Endodermal cell (in vitro differentiated cells): Measurements from ENCODE around the gene TRABD2B. TPM values are rescaled to one million over a fixed set of nuclear protein-coding genes. Genes with fewer than 3 reads are reported as not detected.

Source experiments
- DNase-seq: peaks from one replicate; pipeline ENCODE4 v3.0.0-alpha.2; 2017
- H3K27ac ChIP-seq: 2 replicates; pipeline ENCODE4 v1.5.1; 2013; ENCODE audit warnings: mild to moderate bottlenecking, low read depth, low read length, moderate library complexity
- H3K27me3 ChIP-seq: 2 replicates; pipeline ENCODE4 v1.6.1; 2013; ENCODE audit warnings: mild to moderate bottlenecking, low read length, moderate library complexity; ENCODE audit not compliant: insufficient read depth, control insufficient read depth, poor library complexity, severe bottlenecking
- H3K36me3 ChIP-seq: 2 replicates; pipeline ENCODE4 v1.7.0; 2013; ENCODE audit warnings: mild to moderate bottlenecking, low read length, moderate library complexity; ENCODE audit not compliant: control insufficient read depth, insufficient read depth
- H3K4me1 ChIP-seq: one replicate; pipeline ENCODE4 v1.7.0; 2013; ENCODE audit warnings: low read length; ENCODE audit not compliant: control insufficient read depth, insufficient read depth
- H3K4me3 ChIP-seq: 2 replicates; pipeline ENCODE4 v1.5.1; 2013; ENCODE audit warnings: mild to moderate bottlenecking, low read length, moderate library complexity
- H3K9ac ChIP-seq: 2 replicates; pipeline ENCODE4 v1.6.1; 2013; ENCODE audit warnings: mild to moderate bottlenecking, low read length, moderate library complexity; ENCODE audit not compliant: poor library complexity, severe bottlenecking; ENCODE audit errors: extremely low read depth
- H3K9me3 ChIP-seq: 2 replicates; pipeline ENCODE4 v1.6.1; 2013; ENCODE audit warnings: mild to moderate bottlenecking, low read length, moderate library complexity; ENCODE audit not compliant: control insufficient read depth
- H3K27ac Mint-ChIP-seq: 2 replicates; pipeline ENCODE4 v1.8.0; 2020; ENCODE audit warnings: mixed read lengths
- H3K27me3 Mint-ChIP-seq: 2 replicates; pipeline ENCODE4 v1.8.0; 2021; ENCODE audit warnings: mild to moderate bottlenecking, mixed read lengths; ENCODE audit not compliant: insufficient read depth
- H3K36me3 Mint-ChIP-seq: 2 replicates; pipeline ENCODE4 v1.8.0; 2020; ENCODE audit warnings: low read depth, mixed read lengths
- H3K4me1 Mint-ChIP-seq: 2 replicates; pipeline ENCODE4 v1.8.0; 2020; ENCODE audit warnings: mixed read lengths
- H3K4me3 Mint-ChIP-seq: 2 replicates; pipeline ENCODE4 v1.8.0; 2020; ENCODE audit warnings: mild to moderate bottlenecking, moderate library complexity, mixed read lengths
- H3K9me3 Mint-ChIP-seq: 2 replicates; pipeline ENCODE4 v1.8.0; 2020; ENCODE audit warnings: mild to moderate bottlenecking, mixed read lengths
- CTCF ChIP-seq: fragments of 200-600 bp; sonication (generic); conservative IDR thresholded peaks from 2 replicates; pipeline ENCODE4 v1.5.0; 2021; ENCODE audit warnings: antibody characterized with exemption, mild to moderate bottlenecking
- WGBS, 2 experiments: methylation state at CpG; one replicate each; pipeline versions ENCODE4 v1.1.5 to v1.1.7; 2013; ENCODE audit warnings: missing lambda C conversion rate in 2 of 2, mixed read lengths in 1 of 2; ENCODE audit not compliant: insufficient coverage in 1 of 2, insufficient read length in 1 of 2; 5-methylcytosine and 5-hydroxymethylcytosine counted together
- total RNA-seq, 2 donors: library from RNA; stranded (reverse); fragmentation: NEBNext Ultra II Directional in 1 of 2; extraction: Animal tissue kit (Norgen Biotek cat#: 25700) in 1 of 2; gene quantifications; 2 replicates in 1 of 2; 3 replicates in 1 of 2; pipeline ENCODE4 v1.2.1, GENCODE V29; 2021

TRABD2B gene
- total RNA-seq, 2 donors from 2014 or later: 24.4 to 28.0 TPM

GRCh38 chr1:47985018-47985417 lies 12.2 kb downstream of the TRABD2B start:
- Histone ChIP-seq H3K9ac (no peak overlapping the region), H3K27ac (no peak overlapping the region), H3K27me3 (no peaks in the 10 kb centered on the region), H3K4me3 (peak overlapping the region; percentile 30), H3K36me3 (peaks cover 86% of the 10 kb centered on the region), H3K4me1 (peaks cover 9% of the 10 kb centered on the region), H3K9me3 (no peaks in the 10 kb centered on the region)
- no peak for TF ChIP-seq CTCF
- Mint-ChIP-seq H3K36me3 (peaks cover 45% of the 10 kb centered on the region), H3K27ac (no peak overlapping the region), H3K27me3 (peaks cover 2% of the 10 kb centered on the region), H3K4me1 (peaks cover 36% of the 10 kb centered on the region), H3K4me3 (peak overlapping the region; percentile 44), H3K9me3 (no peaks in the 10 kb centered on the region)
- DNase-seq: no peak
- 91 to 100% methylated on average over 3 to 4 of the region's 4 CpGs for WGBS, 2 experiments

- TF ChIP-seq CTCF: peak; percentile 40
- Mint-ChIP-seq H3K9me3 (no peaks in the 10 kb centered on the region), H3K36me3 (peaks cover 39% of the 10 kb centered on the region), H3K4me1 (peaks cover 43% of the 10 kb centered on the region), H3K27me3 (peaks cover 2% of the 10 kb centered on the region), H3K27ac (peak overlapping the region; percentile 9), H3K4me3 (peak overlapping the region; percentile 44)
- Histone ChIP-seq H3K4me1 (peaks cover 11% of the 10 kb centered on the region), H3K9me3 (no peaks in the 10 kb centered on the region), H3K9ac (no peak overlapping the region), H3K27me3 (no peaks in the 10 kb centered on the region), H3K27ac (no peak overlapping the region), H3K4me3 (peak overlapping the region; percentile 30), H3K36me3 (peaks cover 83% of the 10 kb centered on the region)
- DNase-seq: peak; percentile 89
- WGBS, 2 experiments: 22 to 29% methylated on average over 30 to 46 of the region's 46 CpGs
Measured at GRCh38 chr1:47984175-47984789, 12.9 kb downstream of the TRABD2B start.

GRCh38 chr1:47983691-47984090 lies 13.5 kb downstream of the TRABD2B start:
- Mint-ChIP-seq H3K9me3 (no peaks in the 10 kb centered on the region), H3K4me1 (peaks cover 49% of the 10 kb centered on the region), H3K36me3 (peaks cover 33% of the 10 kb centered on the region), H3K27ac (peak overlapping the region; percentile 64), H3K4me3 (peak overlapping the region; percentile 44), H3K27me3 (peaks cover 2% of the 10 kb centered on the region)
- no peak for DNase-seq
- Histone ChIP-seq H3K9me3 (no peaks in the 10 kb centered on the region), H3K27me3 (no peaks in the 10 kb centered on the region), H3K36me3 (peaks cover 77% of the 10 kb centered on the region), H3K27ac (no peak overlapping the region), H3K4me3 (peak overlapping the region; percentile 30), H3K4me1 (peaks cover 13% of the 10 kb centered on the region), H3K9ac (no peak overlapping the region)
- TF ChIP-seq CTCF: no peak
- WGBS, 2 experiments: 27 to 39% methylated on average over 12 of the region's 12 CpGs
